ENCODE data around the gene THSD7A. TPM values are rescaled to one million over a fixed set of nuclear protein-coding genes. Genes with fewer than 3 reads are reported as not detected.

THSD7A gene
- total RNA-seq, 1 experiment from 2014 or later, result 0.68 TPM

DNA sequence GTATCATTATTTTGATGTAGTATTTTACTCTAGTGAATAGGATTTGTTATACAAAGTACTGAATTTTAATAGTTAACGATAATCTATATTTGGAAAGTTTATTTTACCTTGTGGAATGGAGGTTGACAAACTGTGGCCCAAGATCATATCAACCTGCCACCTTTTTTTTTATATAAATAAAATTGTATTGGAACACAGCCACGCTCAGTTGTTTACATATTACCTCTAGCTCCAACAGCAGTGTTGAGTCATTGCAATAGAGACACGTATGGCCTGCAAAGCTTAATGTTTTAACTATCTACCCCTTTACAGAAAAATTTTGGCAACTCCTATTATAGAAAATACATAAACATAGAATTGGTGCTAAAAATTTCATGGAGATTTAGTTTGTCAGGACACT is 239.3 kb downstream of the THSD7A start:
- H3K36me3 Mint-ChIP-seq, result no peaks in the 10 kb centered on the region
- no peak overlapping the region for H3K4me3 Mint-ChIP-seq
- no peaks in the 10 kb centered on the region for H3K4me1 Mint-ChIP-seq
- TF ChIP-seq OVOL2 (CRISPR knock-in tag; IDR thresholded peaks at IDR 0.05; ENCODE audit: borderline replicate concordance) (no peak), JAZF1 (CRISPR knock-in tag; IDR thresholded peaks at IDR 0.05) (no peak), ZNF219 (CRISPR knock-in tag; IDR thresholded peaks at IDR 0.05; ENCODE audit: borderline replicate concordance) (no peak)
- TF ChIP-seq, protein P1, sequence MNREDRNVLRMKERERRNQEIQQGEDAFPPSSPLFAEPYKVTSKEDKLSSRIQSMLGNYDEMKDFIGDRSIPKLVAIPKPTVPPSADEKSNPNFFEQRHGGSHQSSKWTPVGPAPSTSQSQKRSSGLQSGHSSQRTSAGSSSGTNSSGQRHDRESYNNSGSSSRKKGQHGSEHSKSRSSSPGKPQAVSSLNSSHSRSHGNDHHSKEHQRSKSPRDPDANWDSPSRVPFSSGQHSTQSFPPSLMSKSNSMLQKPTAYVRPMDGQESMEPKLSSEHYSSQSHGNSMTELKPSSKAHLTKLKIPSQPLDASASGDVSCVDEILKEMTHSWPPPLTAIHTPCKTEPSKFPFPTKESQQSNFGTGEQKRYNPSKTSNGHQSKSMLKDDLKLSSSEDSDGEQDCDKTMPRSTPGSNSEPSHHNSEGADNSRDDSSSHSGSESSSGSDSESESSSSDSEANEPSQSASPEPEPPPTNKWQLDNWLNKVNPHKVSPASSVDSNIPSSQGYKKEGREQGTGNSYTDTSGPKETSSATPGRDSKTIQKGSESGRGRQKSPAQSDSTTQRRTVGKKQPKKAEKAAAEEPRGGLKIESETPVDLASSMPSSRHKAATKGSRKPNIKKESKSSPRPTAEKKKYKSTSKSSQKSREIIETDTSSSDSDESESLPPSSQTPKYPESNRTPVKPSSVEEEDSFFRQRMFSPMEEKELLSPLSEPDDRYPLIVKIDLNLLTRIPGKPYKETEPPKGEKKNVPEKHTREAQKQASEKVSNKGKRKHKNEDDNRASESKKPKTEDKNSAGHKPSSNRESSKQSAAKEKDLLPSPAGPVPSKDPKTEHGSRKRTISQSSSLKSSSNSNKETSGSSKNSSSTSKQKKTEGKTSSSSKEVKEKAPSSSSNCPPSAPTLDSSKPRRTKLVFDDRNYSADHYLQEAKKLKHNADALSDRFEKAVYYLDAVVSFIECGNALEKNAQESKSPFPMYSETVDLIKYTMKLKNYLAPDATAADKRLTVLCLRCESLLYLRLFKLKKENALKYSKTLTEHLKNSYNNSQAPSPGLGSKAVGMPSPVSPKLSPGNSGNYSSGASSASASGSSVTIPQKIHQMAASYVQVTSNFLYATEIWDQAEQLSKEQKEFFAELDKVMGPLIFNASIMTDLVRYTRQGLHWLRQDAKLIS (CRISPR knock-in tag; IDR thresholded peaks at IDR 0.05; ENCODE audit: borderline replicate concordance), result no peak
- TF ChIP-seq, protein P2, sequence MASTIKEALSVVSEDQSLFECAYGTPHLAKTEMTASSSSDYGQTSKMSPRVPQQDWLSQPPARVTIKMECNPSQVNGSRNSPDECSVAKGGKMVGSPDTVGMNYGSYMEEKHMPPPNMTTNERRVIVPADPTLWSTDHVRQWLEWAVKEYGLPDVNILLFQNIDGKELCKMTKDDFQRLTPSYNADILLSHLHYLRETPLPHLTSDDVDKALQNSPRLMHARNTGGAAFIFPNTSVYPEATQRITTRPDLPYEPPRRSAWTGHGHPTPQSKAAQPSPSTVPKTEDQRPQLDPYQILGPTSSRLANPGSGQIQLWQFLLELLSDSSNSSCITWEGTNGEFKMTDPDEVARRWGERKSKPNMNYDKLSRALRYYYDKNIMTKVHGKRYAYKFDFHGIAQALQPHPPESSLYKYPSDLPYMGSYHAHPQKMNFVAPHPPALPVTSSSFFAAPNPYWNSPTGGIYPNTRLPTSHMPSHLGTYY (CRISPR knock-in tag; IDR thresholded peaks at IDR 0.05), result no peak
- TF ChIP-seq, protein P3, sequence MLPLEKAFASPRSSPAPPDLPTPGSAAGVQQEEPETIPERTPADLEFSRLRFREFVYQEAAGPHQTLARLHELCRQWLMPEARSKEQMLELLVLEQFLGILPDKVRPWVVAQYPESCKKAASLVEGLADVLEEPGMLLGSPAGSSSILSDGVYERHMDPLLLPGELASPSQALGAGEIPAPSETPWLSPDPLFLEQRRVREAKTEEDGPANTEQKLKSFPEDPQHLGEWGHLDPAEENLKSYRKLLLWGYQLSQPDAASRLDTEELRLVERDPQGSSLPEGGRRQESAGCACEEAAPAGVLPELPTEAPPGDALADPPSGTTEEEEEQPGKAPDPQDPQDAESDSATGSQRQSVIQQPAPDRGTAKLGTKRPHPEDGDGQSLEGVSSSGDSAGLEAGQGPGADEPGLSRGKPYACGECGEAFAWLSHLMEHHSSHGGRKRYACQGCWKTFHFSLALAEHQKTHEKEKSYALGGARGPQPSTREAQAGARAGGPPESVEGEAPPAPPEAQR (CRISPR knock-in tag; IDR thresholded peaks at IDR 0.05), result no peak
- DNase-seq (ENCODE audit: low spot score), result no peak
- ATAC-seq, result no peak
- no peaks in the 10 kb centered on the region for H3K27me3 Mint-ChIP-seq (ENCODE audit: low read depth)
- ChIA-PET CTCF (no interaction called here), POLR2A (no interaction called here)
- H3K27ac Mint-ChIP-seq, result no peak overlapping the region
- H3K9me3 Mint-ChIP-seq, result peaks cover 20% of the 10 kb centered on the region

DNA sequence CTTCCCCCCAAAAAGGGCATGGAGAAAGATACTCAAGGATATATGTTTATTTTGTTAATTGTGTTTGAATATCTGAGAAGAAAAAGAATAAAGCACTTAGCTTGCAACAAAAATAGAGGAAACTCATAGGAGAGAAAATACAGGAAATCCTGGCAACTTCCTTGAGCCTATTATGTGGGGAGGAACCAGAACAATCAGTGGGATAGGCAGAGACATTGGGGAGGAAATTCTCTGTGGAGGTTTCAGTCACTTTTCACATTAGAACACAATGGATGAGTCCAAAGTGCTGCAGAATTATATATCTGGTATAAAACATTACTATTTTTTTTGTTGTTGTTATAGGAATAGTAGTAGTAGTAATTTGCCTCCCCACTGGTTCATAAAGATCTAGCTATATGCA is 240.1 kb downstream of the THSD7A start:
- Mint-ChIP-seq H3K36me3 (no peaks in the 10 kb centered on the region), H3K4me3 (no peak overlapping the region), H3K27ac (no peak overlapping the region), H3K27me3 (ENCODE audit: low read depth) (no peaks in the 10 kb centered on the region), H3K4me1 (no peaks in the 10 kb centered on the region), H3K9me3 (peaks cover 16% of the 10 kb centered on the region)
- ChIA-PET CTCF (no interaction called here), POLR2A (no interaction called here)
- ATAC-seq (no peak), DNase-seq (ENCODE audit: low spot score) (no peak)
- TF ChIP-seq RORB (CRISPR knock-in tag; IDR thresholded peaks at IDR 0.05) (no peak), ZNF396 (CRISPR knock-in tag; IDR thresholded peaks at IDR 0.05; ENCODE audit: borderline replicate concordance) (no peak), GABPB1 (CRISPR knock-in tag; IDR thresholded peaks at IDR 0.05) (no peak), CBFB (CRISPR knock-in tag; IDR thresholded peaks at IDR 0.05; ENCODE audit: low read depth) (no peak), OVOL2 (CRISPR knock-in tag; IDR thresholded peaks at IDR 0.05; ENCODE audit: borderline replicate concordance) (no peak)
- TF ChIP-seq, protein P4, sequence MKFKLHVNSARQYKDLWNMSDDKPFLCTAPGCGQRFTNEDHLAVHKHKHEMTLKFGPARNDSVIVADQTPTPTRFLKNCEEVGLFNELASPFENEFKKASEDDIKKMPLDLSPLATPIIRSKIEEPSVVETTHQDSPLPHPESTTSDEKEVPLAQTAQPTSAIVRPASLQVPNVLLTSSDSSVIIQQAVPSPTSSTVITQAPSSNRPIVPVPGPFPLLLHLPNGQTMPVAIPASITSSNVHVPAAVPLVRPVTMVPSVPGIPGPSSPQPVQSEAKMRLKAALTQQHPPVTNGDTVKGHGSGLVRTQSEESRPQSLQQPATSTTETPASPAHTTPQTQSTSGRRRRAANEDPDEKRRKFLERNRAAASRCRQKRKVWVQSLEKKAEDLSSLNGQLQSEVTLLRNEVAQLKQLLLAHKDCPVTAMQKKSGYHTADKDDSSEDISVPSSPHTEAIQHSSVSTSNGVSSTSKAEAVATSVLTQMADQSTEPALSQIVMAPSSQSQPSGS (CRISPR knock-in tag; IDR thresholded peaks at IDR 0.05; ENCODE audit: borderline replicate concordance, low read depth), result no peak

DNA sequence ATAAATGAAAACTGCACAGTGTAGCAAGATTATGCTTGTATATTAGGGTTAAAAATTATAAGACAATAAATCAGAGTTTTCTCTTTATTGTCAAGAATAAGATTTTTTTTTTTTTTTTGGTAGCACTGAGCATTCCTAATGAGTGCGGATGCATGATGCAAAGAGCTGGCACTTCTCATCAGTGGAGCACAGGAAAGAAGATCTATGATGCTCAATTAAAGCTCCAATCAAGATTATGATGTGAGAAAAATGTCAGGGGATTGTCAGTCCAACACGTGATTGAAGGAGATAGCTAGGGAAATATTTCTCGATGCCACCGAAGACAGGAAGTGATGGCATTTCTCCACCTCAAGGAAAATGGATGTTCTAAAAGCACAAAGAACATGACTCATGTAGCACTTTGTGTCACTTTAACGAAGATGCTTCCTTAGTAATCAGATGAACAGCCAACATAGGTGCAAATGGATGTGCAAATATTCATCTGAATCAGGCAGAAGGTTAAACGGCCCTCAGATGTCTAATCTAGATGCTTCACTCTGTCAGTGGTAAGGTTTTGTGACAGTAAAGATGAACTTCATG is 240.9 kb downstream of the THSD7A start:
- H3K27me3 Mint-ChIP-seq (ENCODE audit: low read depth), result no peaks in the 10 kb centered on the region
- CTCF ChIA-PET, result no interaction called here
- no peak for DNase-seq (ENCODE audit: low spot score)
- ATAC-seq, result no peak
- H3K4me3 Mint-ChIP-seq, result no peak overlapping the region
- H3K9me3 Mint-ChIP-seq, result peaks cover 11% of the 10 kb centered on the region
- POLR2A ChIA-PET, result no interaction called here
- no peaks in the 10 kb centered on the region for H3K4me1 Mint-ChIP-seq
- no peaks in the 10 kb centered on the region for H3K36me3 Mint-ChIP-seq
- H3K27ac Mint-ChIP-seq, result no peak overlapping the region
- no peak for TF ChIP-seq FOXP1 (CRISPR knock-in tag; IDR thresholded peaks at IDR 0.05; ENCODE audit: borderline replicate concordance)
- no peak for TF ChIP-seq TP53 (CRISPR knock-in tag; IDR thresholded peaks at IDR 0.05)
- TF ChIP-seq SP1 (CRISPR knock-in tag; conservative IDR thresholded peaks at IDR 0.05), result no peak
- TF ChIP-seq, protein P3 (CRISPR knock-in tag; IDR thresholded peaks at IDR 0.05), result no peak
- TF ChIP-seq, protein P5, sequence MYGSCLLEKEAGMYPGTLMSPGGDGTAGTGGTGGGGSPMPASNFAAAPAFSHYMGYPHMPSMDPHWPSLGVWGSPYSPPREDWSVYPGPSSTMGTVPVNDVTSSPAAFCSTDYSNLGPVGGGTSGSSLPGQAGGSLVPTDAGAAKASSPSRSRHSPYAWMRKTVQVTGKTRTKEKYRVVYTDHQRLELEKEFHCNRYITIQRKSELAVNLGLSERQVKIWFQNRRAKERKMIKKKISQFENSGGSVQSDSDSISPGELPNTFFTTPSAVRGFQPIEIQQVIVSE (CRISPR knock-in tag; IDR thresholded peaks at IDR 0.05; ENCODE audit: borderline replicate concordance), result no peak
- TF ChIP-seq, protein P6, sequence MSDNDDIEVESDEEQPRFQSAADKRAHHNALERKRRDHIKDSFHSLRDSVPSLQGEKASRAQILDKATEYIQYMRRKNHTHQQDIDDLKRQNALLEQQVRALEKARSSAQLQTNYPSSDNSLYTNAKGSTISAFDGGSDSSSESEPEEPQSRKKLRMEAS (CRISPR knock-in tag; IDR thresholded peaks at IDR 0.05), result no peak
- no peak for TF ChIP-seq IRF2 (CRISPR knock-in tag; IDR thresholded peaks at IDR 0.05; ENCODE audit: borderline replicate concordance, low read depth)
- TF ChIP-seq, protein P7, sequence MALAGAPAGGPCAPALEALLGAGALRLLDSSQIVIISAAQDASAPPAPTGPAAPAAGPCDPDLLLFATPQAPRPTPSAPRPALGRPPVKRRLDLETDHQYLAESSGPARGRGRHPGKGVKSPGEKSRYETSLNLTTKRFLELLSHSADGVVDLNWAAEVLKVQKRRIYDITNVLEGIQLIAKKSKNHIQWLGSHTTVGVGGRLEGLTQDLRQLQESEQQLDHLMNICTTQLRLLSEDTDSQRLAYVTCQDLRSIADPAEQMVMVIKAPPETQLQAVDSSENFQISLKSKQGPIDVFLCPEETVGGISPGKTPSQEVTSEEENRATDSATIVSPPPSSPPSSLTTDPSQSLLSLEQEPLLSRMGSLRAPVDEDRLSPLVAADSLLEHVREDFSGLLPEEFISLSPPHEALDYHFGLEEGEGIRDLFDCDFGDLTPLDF (CRISPR knock-in tag; IDR thresholded peaks at IDR 0.05), result no peak
- TF ChIP-seq, protein P2 (CRISPR knock-in tag; IDR thresholded peaks at IDR 0.05), result no peak
